ENCODE data around the gene EHMT2. TPM values are rescaled to one million over a fixed set of nuclear protein-coding genes. Genes with fewer than 3 reads are reported as not detected.
"Not testable (repeated sequence)": the region's sequence is repeated elsewhere in the genome, so short reads cannot be mapped to it uniquely, and the experiment has no call there.

EHMT2 gene
- total RNA-seq, 4 donors from 2014 or later: 13.8 to 72.4 (median 66.2) TPM

- Histone ChIP-seq H3K4me1 (no peaks in the 10 kb centered on the region), H3K27ac (no peak overlapping the region), H3K27me3 (no peaks in the 10 kb centered on the region), H3K4me3 (no peak overlapping the region), H3K36me3 (no peaks in the 10 kb centered on the region), H3K9me3 (no peaks in the 10 kb centered on the region)
- intact Hi-C loops (cut with DNase I; ENCODE audit: low total_unique reads): no loop called here
- TF ChIP-seq POLR2A (IDR thresholded peaks at IDR 0.05) (no peak), CTCF (IDR thresholded peaks at IDR 0.05) (no peak)
- no peak for DNase-seq
Observed at GRCh38 chr6:31915756-31916155, 18.3 kb upstream of the EHMT2 start.

GRCh38 chr6:31915351-31915750 lies 17.9 kb upstream of the EHMT2 start:
- no peaks in the 10 kb centered on the region for H3K9me3 ChIP-seq
- no peaks in the 10 kb centered on the region for H3K4me1 ChIP-seq
- H3K27ac ChIP-seq: no peak overlapping the region
- H3K27me3 ChIP-seq: no peaks in the 10 kb centered on the region
- DNase-seq: no peak
- no peak overlapping the region for H3K4me3 ChIP-seq
- no peaks in the 10 kb centered on the region for H3K36me3 ChIP-seq
- TF ChIP-seq POLR2A (IDR thresholded peaks at IDR 0.05): no peak
- TF ChIP-seq CTCF (IDR thresholded peaks at IDR 0.05): no peak
- intact Hi-C loops (cut with DNase I; ENCODE audit: low total_unique reads): no loop called here

- peak overlapping the region; percentile 69 to 88 for H3K27ac ChIP-seq
- no peak for DNase-seq
- TF ChIP-seq CTCF (IDR thresholded peaks at IDR 0.05) (no peak), POLR2A (IDR thresholded peaks at IDR 0.05) (no peak)
- H3K36me3 ChIP-seq: no peaks in the 10 kb centered on the region
- H3K27me3 ChIP-seq: no peaks in the 10 kb centered on the region
- intact Hi-C loops (cut with DNase I; ENCODE audit: low total_unique reads): no loop called here
- no peaks in the 10 kb centered on the region for H3K9me3 ChIP-seq
- H3K4me1 ChIP-seq: no peaks in the 10 kb centered on the region
- H3K4me3 ChIP-seq: no peak overlapping the region
Observed at GRCh38 chr6:31911826-31912585, 14.5 kb upstream of the EHMT2 start.

- H3K36me3 ChIP-seq; H3K4me1 ChIP-seq; H3K4me3 ChIP-seq; H3K9me3 ChIP-seq; H3K27me3 ChIP-seq; intact Hi-C loops (cut with DNase I; ENCODE audit: low total_unique reads); DNase-seq: not testable (repeated sequence)
- H3K27ac ChIP-seq: peak overlapping the region; percentile 29 to 88
Observed at GRCh38 chr6:31909298-31909697, 11.8 kb upstream of the EHMT2 start.

GRCh38 chr6:31908791-31909190 lies 11.3 kb upstream of the EHMT2 start:
- intact Hi-C loops (cut with DNase I; ENCODE audit: low total_unique reads): no loop called here
- DNase-seq: no peak
- Histone ChIP-seq H3K4me1 (no peaks in the 10 kb centered on the region), H3K36me3 (no peaks in the 10 kb centered on the region), H3K4me3 (no peak overlapping the region), H3K27me3 (no peaks in the 10 kb centered on the region), H3K27ac (peak overlapping the region; percentile 29 to 96), H3K9me3 (no peaks in the 10 kb centered on the region)
- no peak for TF ChIP-seq POLR2A (IDR thresholded peaks at IDR 0.05)

GRCh38 chr6:31908255-31908654 lies 10.8 kb upstream of the EHMT2 start:
- H3K4me1 ChIP-seq; intact Hi-C loops (cut with DNase I; ENCODE audit: low total_unique reads); H3K9me3 ChIP-seq; H3K36me3 ChIP-seq; H3K4me3 ChIP-seq; H3K27me3 ChIP-seq; DNase-seq: not testable (repeated sequence)
- peak overlapping the region; percentile 15 to 96 for H3K27ac ChIP-seq
